BJ (cell line): Measurements from ENCODE around the gene RALGAPA2. TPM values are rescaled to one million over a fixed set of nuclear protein-coding genes. Genes with fewer than 3 reads are reported as not detected.

Experiments
- CTCF ChIA-PET: fragments of 350-600 bp; formaldehyde crosslinking; extraction: SDS; loops from one replicate; lab custom pipeline; 2021; ENCODE audit warnings: antibody characterized with exemption, inconsistent platforms; lab: Yijun Ruan, JAX
- POLR2A ChIA-PET: fragments of 300-600 bp; sonication (Branson Sonifier 250); formaldehyde crosslinking; extraction: SDS; loops from one replicate; lab custom pipeline; 2021; ENCODE audit warnings: antibody characterized with exemption; lab: Charles Lee
- DNase-seq: peaks from one replicate; pipeline ENCODE4 v3.0.0-alpha.2; 2011; ENCODE audit warnings: low read depth
- H3K27me3 ChIP-seq: 2 replicates; pipeline ENCODE4 v1.6.0; 2011; ENCODE audit warnings: low read length; ENCODE audit not compliant: control insufficient read depth, insufficient read depth
- H3K36me3 ChIP-seq: 2 replicates; pipeline ENCODE4 v1.5.1; 2011; ENCODE audit warnings: low read length; ENCODE audit not compliant: control insufficient read depth, insufficient read depth
- H3K4me3 ChIP-seq: 2 replicates; pipeline ENCODE4 v1.5.1; 2011; ENCODE audit warnings: low read depth, mild to moderate bottlenecking, control low read depth, low read length
- polyA plus RNA-seq: library from polyadenylated mRNA; depleted of rRNA; stranded (reverse); fragments of >200 nt; gene quantifications from 2 replicates; pipeline ENCODE4 v1.2.3, GENCODE V29; 2011
- TF ChIP-seq, protein P1 (sequence below): IDR thresholded peaks from 2 replicates; pipeline ENCODE4 v1.5.1; 2011; ENCODE audit warnings: low read depth, mild to moderate bottlenecking, control low read depth, inconsistent platforms, low read length, moderate library complexity; ENCODE audit not compliant: insufficient read depth

The RALGAPA2 gene
- polyA plus RNA-seq, 1 experiment, result 1.4 TPM

DNA sequence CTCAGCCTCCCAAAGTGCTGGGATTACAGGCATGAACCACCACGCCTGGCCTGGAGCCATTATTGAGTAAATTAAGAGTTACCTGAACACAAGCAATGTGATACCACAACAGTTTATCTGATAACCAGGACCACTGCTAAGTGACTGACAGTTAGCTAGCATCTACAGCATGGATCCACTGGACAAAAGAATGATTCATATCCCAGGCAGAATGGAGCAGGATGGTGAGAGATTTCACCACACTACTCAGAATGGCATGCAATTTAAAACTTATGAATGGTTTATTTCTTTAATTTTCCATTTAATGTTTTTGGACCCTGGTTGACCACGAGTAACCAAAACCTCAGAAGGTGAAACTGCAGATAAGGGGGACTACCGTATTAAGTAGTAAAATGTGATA is 48.6 kb downstream of the RALGAPA2 start:
- TF ChIP-seq, protein P1, sequence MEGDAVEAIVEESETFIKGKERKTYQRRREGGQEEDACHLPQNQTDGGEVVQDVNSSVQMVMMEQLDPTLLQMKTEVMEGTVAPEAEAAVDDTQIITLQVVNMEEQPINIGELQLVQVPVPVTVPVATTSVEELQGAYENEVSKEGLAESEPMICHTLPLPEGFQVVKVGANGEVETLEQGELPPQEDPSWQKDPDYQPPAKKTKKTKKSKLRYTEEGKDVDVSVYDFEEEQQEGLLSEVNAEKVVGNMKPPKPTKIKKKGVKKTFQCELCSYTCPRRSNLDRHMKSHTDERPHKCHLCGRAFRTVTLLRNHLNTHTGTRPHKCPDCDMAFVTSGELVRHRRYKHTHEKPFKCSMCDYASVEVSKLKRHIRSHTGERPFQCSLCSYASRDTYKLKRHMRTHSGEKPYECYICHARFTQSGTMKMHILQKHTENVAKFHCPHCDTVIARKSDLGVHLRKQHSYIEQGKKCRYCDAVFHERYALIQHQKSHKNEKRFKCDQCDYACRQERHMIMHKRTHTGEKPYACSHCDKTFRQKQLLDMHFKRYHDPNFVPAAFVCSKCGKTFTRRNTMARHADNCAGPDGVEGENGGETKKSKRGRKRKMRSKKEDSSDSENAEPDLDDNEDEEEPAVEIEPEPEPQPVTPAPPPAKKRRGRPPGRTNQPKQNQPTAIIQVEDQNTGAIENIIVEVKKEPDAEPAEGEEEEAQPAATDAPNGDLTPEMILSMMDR, result no peak
- no peak overlapping the region for H3K4me3 ChIP-seq
- CTCF ChIA-PET, result no interaction called here
- no peak for DNase-seq
- H3K36me3 ChIP-seq, result no peaks in the 10 kb centered on the region
- H3K27me3 ChIP-seq, result no peaks in the 10 kb centered on the region
- POLR2A ChIA-PET, result no interaction called here

DNA sequence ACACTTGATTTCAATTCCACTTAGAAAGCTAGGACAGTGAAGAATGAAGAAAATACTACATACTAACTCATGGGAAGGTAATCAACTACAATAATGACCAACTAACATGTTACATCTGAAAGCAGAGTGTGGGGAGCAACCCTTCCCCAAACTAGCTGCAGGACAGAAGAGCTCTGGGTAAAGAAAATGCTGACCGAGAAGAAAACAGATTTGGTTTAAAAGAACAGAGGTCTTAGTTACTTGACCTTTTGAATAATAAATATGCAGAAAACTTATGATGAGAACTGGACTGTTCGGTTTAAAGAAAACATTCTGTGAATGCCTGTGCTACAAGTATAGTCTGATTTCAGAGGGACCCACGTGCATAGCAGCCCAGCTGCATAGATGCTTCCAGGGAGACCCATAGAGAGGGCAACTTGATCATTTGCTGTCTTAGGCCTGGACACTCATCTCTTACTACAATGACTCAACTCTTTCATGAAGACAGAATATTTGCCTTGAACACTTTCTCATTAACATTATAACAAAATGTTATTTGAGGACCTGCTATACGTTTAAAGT is 53.5 kb downstream of the RALGAPA2 start:
- no peaks in the 10 kb centered on the region for H3K27me3 ChIP-seq
- ChIA-PET CTCF (no interaction called here), POLR2A (no interaction called here)
- no peaks in the 10 kb centered on the region for H3K36me3 ChIP-seq
- DNase-seq, result no peak
- TF ChIP-seq, protein P1, result no peak
- H3K4me3 ChIP-seq, result no peak overlapping the region

DNA sequence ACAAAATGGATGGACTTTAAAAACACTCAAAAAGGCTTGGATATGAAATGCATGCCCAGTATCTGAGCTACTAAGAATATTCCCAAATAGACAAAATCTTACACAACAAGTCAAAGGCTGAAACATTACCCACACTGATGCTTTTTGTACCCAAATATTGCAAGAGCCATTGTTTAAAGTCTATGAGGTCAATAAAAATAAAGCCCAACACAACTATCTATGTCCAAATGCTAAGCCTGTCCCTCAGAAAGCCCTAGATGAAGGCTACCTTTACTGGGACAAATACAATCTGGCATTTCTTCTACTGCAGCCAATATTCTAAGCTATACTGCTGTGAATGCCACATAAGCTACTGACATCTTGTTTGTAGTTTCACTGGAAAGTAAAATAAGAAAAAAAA is 54.3 kb downstream of the RALGAPA2 start:
- H3K4me3 ChIP-seq, result no peak overlapping the region
- no peaks in the 10 kb centered on the region for H3K36me3 ChIP-seq
- H3K27me3 ChIP-seq, result no peaks in the 10 kb centered on the region
- TF ChIP-seq, protein P1, result no peak
- ChIA-PET CTCF (interaction anchor here (0.6 to 1.2 kb wide), 2 partner anchors 15 to 20 kb away, joined by 3 read pairs; no protein-coding TSS in a partner anchor), POLR2A (no interaction called here)
- DNase-seq, result no peak

DNA sequence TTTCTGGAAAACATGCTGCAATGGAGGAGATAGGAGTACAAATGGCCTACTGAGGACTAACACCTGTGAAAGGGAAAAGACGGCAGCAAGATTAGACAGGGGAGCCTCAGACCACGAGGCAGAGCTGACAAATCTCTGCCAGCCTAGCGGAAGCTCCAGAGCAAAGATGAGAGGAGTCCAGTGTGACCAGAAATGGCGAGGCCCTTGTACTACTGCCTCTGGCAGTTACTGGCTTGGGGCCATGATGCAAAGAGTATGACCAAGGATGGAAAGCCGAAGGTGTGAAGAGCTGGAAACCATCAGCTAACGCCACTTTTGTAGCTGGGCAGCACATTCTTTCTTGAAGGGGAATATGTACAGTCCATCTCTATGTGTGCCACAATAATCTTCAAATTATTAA is 55.4 kb downstream of the RALGAPA2 start:
- ChIA-PET POLR2A (no interaction called here), CTCF (interaction anchor here (0.5 to 2.2 kb wide), 3 partner anchors 9 to 63 kb away, joined by 3 to 5 read pairs (median 3); no protein-coding TSS in a partner anchor)
- Histone ChIP-seq H3K4me3 (no peak overlapping the region), H3K27me3 (no peaks in the 10 kb centered on the region), H3K36me3 (no peaks in the 10 kb centered on the region)
- TF ChIP-seq, protein P1, result no peak
- no peak for DNase-seq

DNA sequence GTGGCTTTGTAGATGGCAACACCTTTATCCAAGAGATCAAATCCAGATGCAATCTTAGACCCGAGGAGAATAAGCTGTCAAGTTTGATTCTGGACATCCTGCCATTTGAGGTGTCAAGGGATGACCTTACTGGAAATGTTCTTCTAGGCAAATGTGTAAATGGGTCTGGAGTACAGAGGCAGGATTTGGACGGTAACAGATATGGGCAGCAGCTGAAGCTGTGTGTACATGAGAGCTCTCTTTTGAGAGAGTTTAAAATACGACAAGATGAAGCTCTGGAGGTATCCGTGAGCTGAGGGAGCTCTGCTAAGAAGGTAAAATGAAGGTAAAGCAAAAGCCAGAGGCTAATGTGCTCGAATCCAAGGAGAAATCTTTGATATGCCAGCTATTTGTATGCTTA is 56.6 kb downstream of the RALGAPA2 start:
- no peak overlapping the region for H3K4me3 ChIP-seq
- TF ChIP-seq, protein P1, result no peak
- POLR2A ChIA-PET, result no interaction called here
- no peaks in the 10 kb centered on the region for H3K27me3 ChIP-seq
- CTCF ChIA-PET, result interaction anchor here (2.2 kb wide), 1 partner anchor 8 kb away, joined by 5 read pairs; no protein-coding TSS in a partner anchor
- no peak for DNase-seq
- no peaks in the 10 kb centered on the region for H3K36me3 ChIP-seq
